GM06990 (cell line): ENCODE results near the gene IRF7.

Experiments
- DNase-seq: peaks from one replicate; pipeline ENCODE4 v3.0.0-alpha.2; 2011; ENCODE audit not compliant: insufficient read length; ENCODE audit errors: extremely low read depth
- H3K27me3 ChIP-seq: replicated peaks from 2 replicates; pipeline ENCODE4 v1.6.0; 2011; ENCODE audit warnings: low read length; ENCODE audit not compliant: control insufficient read depth, insufficient read depth
- H3K36me3 ChIP-seq: 2 replicates; pipeline ENCODE4 v1.5.1; 2011; ENCODE audit warnings: low read length; ENCODE audit not compliant: control insufficient read depth, insufficient read depth
- H3K4me3 ChIP-seq: replicated peaks from 2 replicates; pipeline ENCODE4 v1.5.1; 2011; ENCODE audit warnings: low read depth, mild to moderate bottlenecking, control low read depth, low read length
- CTCF ChIP-seq: IDR thresholded peaks from 2 replicates; pipeline ENCODE4 v1.5.1; 2011; ENCODE audit warnings: low read length, control low read depth, mild to moderate bottlenecking, inconsistent platforms; ENCODE audit not compliant: insufficient read depth, poor library complexity, severe bottlenecking

IRF7 gene

GRCh38 chr11:617199-617911 is 1.6 kb upstream of the IRF7 start:
- DNase-seq = no peak
- Histone ChIP-seq H3K4me3 (no peak overlapping the region), H3K27me3 (no peaks in the 10 kb centered on the region), H3K36me3 (peaks cover 21% of the 10 kb centered on the region)
- no peak for TF ChIP-seq CTCF

- TF ChIP-seq CTCF = no peak
- no peak for DNase-seq
- peaks cover 25% of the 10 kb centered on the region for H3K36me3 ChIP-seq
- H3K4me3 ChIP-seq = peak overlapping the region; percentile 100
- H3K27me3 ChIP-seq = no peaks in the 10 kb centered on the region
Observed at GRCh38 chr11:616320-617198, 809 bp upstream of the IRF7 start.

- TF ChIP-seq CTCF = no peak
- no peaks in the 10 kb centered on the region for H3K27me3 ChIP-seq
- DNase-seq = peak; percentile 57
- H3K4me3 ChIP-seq = peak overlapping the region; percentile 100
- peaks cover 37% of the 10 kb centered on the region for H3K36me3 ChIP-seq
Observed at GRCh38 chr11:614623-615503, 887 bp downstream of the IRF7 start.

GRCh38 chr11:614021-614622 is 1.6 kb downstream of the IRF7 start:
- peaks cover 41% of the 10 kb centered on the region for H3K36me3 ChIP-seq
- DNase-seq = no peak
- TF ChIP-seq CTCF = no peak
- peak overlapping the region; percentile 100 for H3K4me3 ChIP-seq
- no peaks in the 10 kb centered on the region for H3K27me3 ChIP-seq

- peak overlapping the region; percentile 100 for H3K4me3 ChIP-seq
- H3K27me3 ChIP-seq = no peaks in the 10 kb centered on the region
- H3K36me3 ChIP-seq = peaks cover 41% of the 10 kb centered on the region
- no peak for TF ChIP-seq CTCF
- DNase-seq = peak; percentile 79
Observed at GRCh38 chr11:613369-613968, 2.3 kb downstream of the IRF7 start.
